HG02840 (cell line): Measurements from ENCODE around the gene MEIS3.

ENCODE experiments used
- ATAC-seq: cut with Tn5 transposase; IDR thresholded peaks from one replicate; pipeline ENCODE4 v1.9.1; 2021; ENCODE audit warnings: mild to moderate bottlenecking, moderate library complexity, moderate number of reproducible peaks; ENCODE audit not compliant: unreplicated experiment, low FRiP score

The MEIS3 gene

DNA sequence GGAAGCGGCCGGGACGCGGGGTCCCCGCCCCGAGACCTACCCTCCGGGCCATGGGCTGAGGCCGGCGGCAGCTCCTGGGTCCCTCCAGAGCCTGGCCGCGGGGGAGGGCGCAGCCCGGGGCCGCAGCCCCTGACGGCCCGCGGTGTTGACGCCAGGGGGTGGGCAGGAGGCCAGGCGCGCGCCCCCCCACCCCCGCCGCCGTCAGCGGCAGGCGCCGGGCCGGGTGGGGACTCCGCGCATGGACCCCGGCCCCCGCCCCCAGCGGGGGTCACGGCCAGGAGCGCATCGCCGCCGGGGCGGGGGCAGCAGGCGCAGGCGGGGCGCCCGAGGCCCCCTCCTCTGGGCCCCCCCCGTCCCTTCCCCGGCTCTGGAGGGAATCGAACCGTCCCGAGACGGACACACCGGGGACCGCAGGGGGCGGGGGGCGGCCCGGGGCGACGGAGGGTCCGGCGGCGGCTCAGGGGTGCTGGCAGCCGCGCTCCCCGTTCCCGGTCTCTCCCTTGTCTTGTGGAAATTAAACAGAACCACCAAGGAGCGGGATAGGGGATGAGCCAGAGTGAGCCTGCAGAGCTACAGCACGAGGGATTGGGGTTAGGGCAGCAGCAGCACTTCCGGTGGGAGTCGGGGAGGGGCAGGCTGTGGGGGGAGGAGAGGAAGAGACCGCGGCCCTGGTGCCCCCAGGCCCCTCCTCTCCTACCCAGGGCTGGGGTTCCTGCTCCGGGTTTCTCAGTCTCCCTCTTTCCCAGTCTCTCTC, at the start of gene MEIS3:
MEIS3 (minus strand) TSS at position 498 of the 754 bp plus-strand sequence; CDS start at position 52, 446 bp downstream.
- ATAC-seq, result no peak

DNA sequence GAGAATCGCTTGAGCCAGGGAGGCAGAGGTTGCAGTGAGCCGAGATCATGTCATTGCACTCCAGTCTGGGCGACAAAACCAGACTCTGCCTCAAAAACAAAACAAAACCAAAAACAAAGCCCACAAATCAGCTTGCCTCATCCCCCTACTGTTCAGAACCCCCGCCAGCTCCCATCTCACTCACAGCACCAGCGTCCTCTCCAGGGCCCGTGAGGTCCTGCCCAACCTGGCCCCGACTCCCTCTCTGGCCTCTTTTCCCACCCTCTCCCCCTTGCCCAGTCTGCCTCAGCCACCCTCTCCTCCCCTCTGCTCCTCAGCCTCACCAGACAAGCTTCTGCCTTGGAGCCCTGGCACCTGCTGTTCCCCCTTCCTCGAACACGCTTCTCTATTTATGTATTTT, 48.6 kb upstream of the MEIS3 start:
- no peak for ATAC-seq

DNA sequence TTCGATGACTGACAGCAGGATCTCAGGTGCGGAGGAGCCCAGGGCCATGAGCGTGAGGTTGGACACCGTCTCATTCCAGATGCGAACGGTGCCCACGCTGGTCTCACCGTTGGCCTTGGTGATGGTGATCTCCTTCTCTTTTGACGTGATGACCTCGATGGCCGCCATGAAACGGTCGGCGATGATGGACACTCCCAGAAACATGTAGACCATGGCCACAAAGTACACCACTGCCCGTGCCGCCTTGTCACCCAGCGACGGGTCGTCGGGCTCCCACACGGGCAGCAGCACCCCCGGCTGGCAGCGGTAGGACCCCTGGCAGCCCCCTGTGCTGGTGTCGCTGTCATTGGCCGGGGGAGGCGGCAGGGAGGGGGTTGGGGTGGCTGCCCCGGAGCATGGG, 46.6 kb upstream of the MEIS3 start:
- ATAC-seq, result no peak

DNA sequence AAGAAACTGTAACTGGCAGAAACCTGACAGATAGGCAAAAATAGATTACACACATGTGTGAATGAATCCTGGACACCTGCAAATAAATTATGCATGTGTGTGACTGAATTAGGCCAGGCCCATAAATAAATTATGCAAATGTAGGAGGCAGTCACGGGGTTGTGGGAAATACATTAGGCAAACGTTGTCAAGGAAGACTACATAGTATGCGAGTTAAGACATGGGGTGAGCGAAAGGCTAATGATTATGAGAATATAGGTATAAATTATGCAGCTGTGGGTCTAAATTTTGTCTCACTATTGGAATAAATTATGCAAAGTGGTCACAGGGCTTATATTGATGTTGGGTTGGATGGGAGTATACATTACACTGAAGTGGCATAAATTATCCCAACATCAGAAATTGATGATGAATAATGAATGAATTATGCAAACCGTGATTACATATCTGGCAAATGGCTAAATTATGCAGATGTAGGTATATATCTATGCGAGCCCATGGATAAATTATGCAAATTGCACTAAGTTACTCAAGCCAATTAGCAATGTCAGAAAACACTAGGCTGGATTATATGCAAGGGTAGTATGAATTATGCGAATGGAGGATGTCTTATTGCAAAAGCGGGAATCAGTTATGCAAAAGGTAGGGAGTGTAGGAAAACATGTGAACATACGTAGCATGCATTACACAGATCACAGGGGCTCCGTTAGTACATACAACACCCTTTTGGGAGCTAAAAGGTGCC, 45.5 kb upstream of the MEIS3 start:
- ATAC-seq, result no peak

DNA sequence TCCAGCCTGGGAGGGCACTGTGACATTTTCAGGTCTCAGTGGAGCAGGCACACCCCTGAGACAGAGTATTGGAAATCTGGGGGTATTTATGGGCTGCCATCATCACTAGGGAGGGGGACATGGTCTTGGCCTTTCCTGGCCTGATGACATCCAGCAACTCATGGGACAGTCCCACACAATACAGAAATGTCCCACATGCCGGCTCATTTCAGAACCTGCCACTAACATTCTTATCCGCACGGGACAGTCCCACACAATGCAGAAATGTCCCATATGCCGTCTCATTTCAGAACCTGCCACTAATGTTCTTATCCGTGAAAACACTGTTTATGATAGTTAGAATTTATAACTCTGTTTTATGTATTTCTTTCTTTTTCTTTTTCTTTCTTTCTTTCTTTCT, 42.5 kb upstream of the MEIS3 start:
- no peak for ATAC-seq

DNA sequence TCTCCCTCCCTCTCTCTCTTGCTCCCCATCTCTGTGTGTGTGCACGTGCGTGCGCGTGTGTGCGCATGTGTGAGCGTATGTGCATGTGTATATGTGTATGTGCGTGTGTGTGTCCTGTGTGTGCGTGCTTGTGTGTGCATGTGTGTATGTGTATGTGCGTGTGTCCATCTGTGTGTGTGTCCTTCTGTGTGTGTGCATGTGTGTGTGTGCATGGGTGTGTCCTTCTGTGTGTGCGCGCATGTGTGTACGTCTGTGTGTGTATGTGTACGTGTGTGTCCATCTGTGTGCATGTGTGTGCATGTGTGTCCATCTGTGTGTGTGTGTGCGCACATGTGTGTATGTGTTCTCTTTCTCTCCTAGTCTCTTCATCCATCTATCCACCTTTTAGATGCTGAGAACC, 40.1 kb upstream of the MEIS3 start:
- ATAC-seq, result no peak

DNA sequence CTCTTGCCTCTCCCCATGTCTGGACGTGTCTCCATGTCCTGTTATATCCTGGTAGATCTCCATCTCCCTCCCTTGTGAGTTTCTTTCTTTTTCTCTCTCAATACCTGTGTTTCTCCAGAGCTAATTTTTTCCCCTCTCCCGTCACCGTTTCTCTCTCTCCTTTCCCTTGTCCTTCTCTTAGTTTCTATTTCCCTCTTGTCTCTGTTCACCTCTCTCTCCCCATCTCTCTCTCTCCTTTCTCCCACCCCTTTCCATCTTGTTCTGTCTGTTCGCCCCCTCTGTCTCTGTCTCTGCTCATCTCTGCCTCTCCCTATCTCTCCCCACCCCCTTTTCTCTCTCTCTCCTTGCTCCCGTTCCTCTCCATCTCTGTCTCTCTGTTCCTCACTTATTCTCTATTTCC, 39.3 kb upstream of the MEIS3 start:
- no peak for ATAC-seq

DNA sequence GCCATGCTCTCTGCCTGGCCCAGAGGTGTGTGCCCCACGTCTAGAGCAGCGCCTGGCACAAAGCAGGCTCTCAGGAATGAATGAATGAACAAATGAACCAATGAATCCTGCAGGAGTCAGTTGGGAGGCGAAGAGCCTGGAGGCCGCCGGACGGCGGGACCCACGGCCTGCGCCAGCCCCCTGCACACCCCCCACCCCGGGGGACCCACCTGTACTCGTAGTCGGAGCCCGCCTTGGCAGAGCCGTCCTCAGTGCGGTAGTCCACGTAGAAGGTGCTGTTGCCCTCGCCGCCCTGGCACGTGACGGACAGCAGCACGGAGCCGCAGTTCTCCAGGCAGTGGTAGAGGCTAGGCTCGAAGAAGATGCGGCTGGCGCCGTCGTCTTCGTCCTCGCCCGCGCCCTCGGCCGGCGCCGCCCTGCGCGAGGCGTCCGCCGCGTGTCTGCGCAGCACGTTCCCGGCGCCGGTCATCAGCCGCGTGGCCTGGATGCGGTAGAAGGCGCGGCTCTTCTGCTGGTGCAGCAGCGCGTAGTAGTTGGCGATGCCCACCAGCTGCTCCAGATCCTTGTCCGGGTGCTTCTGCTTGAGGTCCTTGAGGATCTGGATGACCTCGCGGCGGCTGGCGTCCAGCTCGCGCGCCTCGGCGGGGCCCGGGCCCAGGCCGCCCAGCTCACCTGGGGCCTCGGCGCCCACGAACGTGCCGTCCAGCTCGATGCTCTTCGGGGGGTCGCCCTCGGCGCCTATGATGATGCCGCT, 37.6 kb upstream of the MEIS3 start:
- no peak for ATAC-seq

DNA sequence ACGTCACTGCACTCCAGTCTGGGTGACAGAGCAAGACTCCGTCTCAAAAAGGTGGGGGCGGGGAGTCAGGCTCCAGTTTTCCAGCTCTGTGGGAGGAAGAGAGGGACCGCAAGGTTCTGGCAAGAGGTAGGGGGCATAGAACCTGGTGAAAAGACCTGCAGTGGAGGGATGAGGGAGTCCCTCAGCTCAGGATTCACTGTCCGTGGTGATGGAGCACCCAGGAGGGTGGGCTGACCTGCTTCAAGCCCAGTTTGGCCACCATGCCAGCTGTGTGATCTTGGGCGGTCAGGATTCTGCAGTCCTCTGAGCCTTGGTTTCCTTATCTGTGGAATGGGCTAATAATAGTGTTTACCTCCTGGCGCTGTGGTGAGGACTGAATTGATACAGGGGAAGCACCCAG, 31.2 kb upstream of the MEIS3 start:
- ATAC-seq, result no peak

DNA sequence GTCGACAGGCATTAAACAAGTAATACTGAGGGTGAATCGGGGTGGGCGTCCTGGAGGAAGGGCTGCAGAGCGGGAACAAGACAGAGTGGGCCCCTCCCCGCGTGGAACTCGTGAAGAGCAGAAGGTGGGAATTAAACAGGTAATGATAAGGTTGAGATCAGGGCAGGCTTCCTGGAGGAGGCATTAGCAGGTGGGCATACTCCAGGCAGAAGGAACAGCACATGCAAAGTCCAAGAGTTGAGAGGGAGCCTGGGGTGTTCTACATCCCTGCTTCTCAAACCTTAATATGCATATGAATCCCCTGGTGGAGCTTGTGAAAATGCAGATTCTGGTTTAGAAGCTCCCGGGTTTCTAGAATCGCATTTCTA, 29.0 kb upstream of the MEIS3 start:
- no peak for ATAC-seq

DNA sequence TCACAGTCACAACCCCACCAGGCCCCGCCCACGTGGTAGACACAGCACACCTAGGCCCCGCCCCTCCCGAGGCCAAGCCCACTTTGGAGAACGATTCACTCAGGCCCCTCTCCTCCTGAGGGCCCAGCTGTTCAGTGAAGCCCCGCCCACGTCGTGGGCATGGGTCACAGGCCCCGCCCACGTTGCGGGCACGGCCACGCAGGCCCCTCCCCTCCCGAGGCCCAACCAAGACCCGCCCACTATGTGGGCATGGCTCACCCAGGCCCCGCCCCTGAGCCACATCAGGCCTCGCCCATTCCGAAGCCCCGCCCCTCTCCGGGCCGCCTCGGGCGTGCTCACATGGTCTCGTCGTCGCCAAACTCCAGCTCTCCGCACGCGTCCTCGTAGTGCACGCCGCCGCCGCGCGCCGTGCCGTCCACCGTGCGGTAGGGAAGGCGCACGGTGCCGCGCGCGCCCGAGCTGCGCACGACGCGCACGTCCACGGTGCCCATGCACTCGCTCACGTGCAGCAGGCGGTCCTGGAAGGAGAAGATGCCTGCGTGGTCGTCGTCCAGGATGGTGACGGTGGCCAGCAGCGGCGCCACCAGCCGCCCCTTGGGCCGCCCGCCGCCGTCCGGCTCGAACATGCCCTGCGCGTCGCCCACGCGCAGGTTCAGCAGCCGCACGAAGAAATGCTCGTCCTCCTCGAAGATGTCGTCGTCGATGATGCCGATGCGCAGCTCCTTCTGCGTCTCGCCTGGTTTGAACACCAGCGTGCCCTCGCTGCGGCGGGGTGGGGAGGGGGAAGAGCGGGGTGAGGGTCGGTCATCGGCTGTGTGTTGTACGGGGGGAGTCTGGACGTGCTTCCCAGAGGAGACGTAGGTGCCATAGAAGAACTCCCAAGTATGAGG, 28.4 kb upstream of the MEIS3 start:
- no peak for ATAC-seq

DNA sequence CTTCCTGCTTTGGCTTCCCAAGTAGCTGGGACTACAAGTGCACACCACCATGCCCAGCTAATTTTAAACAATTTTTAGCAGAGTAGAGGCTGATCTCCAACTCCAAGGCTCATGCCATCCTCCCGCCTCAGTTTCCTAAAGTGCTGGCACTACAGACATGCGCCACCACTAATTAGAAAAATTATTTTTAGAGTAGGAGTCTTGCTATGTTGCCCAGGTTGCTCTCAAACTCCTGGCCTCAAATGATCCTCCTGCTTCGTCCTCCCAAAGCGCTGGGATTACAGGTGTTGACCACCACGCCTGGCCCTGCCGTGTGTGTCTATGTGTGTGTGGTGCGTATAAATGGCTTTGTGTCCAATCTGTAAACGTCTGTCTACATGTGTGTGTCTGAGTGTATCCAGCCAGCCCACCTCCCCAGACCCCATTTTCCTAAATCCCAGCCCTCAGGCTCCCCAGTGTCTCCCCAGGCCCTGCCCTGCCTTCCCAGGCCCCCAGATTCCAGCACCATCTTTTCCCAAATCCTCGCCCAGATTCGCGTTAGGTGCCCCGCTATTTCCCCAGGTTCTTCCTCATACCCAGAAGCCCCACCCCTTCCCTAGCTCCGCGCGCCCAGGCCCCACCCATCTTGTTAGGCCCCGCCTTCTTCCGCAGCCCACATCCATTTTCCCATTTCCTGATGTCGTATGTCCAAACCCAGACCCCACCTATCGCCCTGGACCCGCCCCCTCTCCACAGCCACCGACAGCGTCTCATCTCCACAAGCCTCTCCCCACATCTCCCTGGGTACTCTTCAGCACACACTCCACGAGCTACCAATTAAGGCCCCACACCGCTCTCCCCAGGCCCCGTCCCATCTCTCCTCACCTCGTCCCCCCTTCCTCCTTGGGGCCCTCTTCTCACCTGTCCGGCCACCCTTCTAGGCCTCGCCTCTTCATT, 27.5 kb upstream of the MEIS3 start:
- ATAC-seq, result no peak

DNA sequence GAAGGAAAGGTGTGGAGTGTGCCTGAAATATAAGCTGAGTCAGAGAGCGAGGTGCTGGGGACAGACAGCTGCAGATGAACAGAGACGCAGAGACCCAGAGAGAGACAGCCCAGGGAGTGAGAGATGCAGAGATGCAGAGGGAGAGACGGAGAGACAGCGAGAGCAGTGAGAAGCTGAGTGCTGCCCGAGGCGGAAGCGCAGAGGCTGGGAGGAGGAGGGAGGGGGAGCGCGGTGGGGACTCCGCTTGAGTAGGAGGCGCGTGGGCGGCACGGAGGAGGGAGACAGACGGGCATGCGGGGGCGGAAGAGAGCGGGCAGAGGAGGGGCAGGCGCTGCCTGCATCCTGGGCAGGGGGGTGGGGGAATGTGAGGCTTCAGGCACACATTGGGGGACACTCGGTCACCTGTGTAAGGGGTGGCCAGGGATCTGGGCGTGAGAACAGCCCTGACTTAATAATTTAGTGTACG, 26.6 kb upstream of the MEIS3 start:
- ATAC-seq, result no peak

DNA sequence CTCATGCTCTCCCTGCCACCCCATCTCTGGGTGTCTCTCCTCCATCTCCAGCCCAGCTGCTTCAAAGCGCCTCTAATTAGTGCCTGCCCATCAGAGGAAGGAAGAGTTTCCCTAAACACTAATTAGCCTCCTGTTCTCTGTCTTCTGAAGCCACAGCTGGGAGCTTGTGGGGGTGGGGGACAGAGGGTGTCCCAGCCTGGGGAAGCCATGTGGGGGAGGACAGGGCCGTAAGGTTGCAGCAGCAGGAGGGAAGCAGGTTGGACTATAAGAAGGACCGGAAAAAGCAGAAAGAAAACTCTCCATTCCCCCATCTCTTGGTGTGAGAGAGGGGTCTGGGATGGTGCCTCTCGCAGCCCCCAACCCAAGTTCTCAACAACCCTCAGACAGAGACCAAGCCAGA, 26.2 kb upstream of the MEIS3 start:
- ATAC-seq, result no peak

DNA sequence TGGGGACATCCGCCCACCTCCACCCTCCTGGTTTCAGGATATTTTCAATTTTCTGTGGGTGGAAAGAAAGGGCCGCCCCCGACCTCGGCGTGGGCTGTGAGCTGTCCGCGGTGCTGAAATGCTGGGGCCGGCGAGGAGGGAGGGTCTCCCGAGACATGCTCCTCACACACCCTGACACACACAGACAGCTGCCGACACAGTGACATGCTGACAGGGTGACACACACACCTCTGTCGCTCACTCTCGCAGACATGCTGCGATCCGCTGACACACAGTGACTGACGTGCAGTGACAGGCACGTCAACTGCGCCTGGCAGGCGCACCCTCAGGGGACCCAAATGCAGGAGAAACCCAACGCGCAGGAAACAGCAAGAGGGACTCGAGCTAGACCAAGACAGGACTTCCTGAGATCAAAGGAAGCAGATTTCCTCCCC, 25.1 kb upstream of the MEIS3 start:
- no peak for ATAC-seq

DNA sequence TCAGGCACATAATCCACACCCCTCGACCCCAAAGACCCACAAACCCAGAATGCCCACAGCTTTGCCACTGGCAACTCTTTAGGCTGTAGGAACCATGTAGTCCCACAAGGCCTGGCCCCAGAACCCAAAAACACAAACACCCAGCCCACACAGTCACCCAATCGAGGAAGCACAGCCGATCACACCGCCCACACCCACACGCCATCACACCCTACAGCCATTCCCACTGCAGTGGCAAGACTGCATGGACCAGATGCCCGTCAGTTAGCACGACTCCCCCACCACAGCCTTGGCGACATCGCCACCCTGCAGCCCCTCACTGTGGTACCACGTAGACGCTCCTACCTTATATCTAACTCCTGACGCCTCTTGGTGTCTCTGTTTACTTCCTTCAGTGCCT, 24.0 kb upstream of the MEIS3 start:
- no peak for ATAC-seq

DNA sequence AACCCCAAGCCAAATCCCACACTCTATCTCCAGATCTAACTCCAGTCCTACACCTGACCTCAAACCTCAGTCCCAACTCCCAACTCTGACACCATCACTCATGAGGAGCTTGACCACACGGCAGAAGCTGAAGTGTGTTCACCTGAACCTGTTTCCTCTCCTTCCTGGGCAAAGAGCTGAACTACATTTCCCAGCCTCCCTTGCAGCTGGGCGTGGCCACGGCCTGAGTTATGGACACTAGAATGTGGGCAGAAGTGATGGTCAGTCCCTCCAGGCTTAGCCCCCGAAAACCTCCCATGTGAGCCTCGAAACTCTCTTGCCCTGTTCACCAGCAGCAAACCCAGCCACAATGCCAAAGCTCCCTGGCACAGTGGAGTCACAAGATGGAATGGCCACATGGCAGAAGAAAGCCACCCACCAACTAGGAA, 19.5 kb upstream of the MEIS3 start:
- no peak for ATAC-seq

DNA sequence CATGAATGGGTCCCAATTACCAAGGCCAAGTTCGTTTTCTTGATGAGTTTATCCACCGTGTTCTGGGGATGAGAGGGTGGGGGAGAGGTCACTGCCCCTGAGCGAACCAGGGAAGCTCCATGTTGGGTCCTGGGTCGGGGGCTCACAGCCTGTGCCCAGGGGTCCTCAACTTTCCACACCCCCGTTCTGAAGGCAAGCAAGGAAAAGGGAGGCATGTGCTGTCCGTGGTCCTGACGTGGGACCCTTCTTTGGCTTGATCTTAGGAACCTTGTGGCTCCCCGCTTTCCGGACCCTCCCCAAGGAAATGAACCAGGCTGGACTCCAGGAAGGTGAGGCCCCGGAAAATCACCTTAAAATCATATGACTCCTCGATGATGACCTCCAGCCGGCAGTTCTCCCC, 18.2 kb upstream of the MEIS3 start:
- no peak for ATAC-seq

DNA sequence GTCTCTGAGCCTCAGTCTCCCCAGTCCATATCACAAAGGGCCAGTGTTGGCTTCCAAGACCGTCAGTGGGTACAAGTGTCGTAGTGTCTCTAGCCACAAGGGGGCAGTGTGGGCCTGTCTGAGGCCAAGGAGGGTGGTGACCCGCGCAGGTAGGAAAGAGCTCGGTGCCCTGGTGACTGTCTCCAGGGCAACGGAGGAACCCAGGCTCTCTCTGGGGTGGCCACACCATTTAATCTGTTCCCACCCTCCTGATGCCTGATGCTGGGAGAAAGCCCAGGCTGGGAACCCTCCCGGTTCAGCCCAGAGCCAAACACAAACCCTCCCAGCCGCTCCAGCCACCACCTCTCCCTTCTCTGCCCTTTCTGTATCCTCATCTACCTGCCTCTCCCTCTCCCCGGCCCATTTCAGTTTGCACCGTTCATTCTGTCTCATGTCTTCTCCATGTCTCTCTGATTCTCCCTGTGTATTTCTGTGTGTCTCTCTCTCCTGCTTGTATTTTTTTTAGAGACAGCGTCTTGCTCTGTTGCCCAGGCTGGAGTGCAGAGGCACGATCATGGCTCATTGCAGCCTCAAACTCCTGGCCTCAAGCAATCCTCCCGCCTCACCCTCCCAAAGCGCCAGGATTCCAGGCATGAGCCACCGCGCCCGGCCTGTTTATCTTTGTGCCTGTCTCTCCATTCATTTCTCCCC, 17.5 kb upstream of the MEIS3 start:
- no peak for ATAC-seq
